ENCODE data around the gene RAB40A.
A peak's percentile ranks its signal among the peaks of the same experiment; 100 is the strongest.

The RAB40A gene

GRCh38 chrX:103554687-103555424 lies 35.6 kb upstream of the RAB40A start:
- Histone ChIP-seq H3K9me2 (replicated peaks; ENCODE audit: insufficient read depth, low read length) (no peaks in the 10 kb centered on the region), H3K27me3 (ENCODE audit: low read length) (no peaks in the 10 kb centered on the region), H3K36me3 (ENCODE audit: low read length) (no peaks in the 10 kb centered on the region), H3K9ac (ENCODE audit: low read length) (no peak overlapping the region), H2AFZ (ENCODE audit: low read depth, low read length, severe bottlenecking) (no peak overlapping the region), H3F3A (ENCODE audit: insufficient read depth) (no peaks in the 10 kb centered on the region), H4K20me1 (ENCODE audit: low read depth, low read length) (no peaks in the 10 kb centered on the region), H3K4me2 (ENCODE audit: low read depth, low read length, poor library complexity, severe bottlenecking) (peak overlapping the region; percentile 32), H3K4me3 (ENCODE audit: insufficient read depth, low read length, poor library complexity, severe bottlenecking) (no peak overlapping the region), H3K9me3 (ENCODE audit: insufficient read depth, low read length) (no peaks in the 10 kb centered on the region), H3K27ac (ENCODE audit: low read depth, low read length) (no peak overlapping the region), H3K79me2 (ENCODE audit: insufficient read depth, low read length) (no peaks in the 10 kb centered on the region)
- TF ChIP-seq EZH2phosphoT487 (conservative IDR thresholded peaks at IDR 0.05; ENCODE audit: low read length) = no peak
- TF ChIP-seq CTCF (IDR thresholded peaks at IDR 0.05; ENCODE audit: insufficient read depth, low read length, poor library complexity, severe bottlenecking) = no peak

- no peaks in the 10 kb centered on the region for H3F3A ChIP-seq (ENCODE audit: insufficient read depth)
- H3K36me3 ChIP-seq (ENCODE audit: low read length) = no peaks in the 10 kb centered on the region
- H3K9ac ChIP-seq (ENCODE audit: low read length) = no peak overlapping the region
- no peak overlapping the region for H3K4me2 ChIP-seq (ENCODE audit: low read depth, low read length, poor library complexity, severe bottlenecking)
- no peak overlapping the region for H3K27ac ChIP-seq (ENCODE audit: low read depth, low read length)
- no peaks in the 10 kb centered on the region for H3K79me2 ChIP-seq (ENCODE audit: insufficient read depth, low read length)
- no peaks in the 10 kb centered on the region for H4K20me1 ChIP-seq (ENCODE audit: low read depth, low read length)
- H3K9me3 ChIP-seq (ENCODE audit: insufficient read depth, low read length) = no peaks in the 10 kb centered on the region
- H3K9me2 ChIP-seq (replicated peaks; ENCODE audit: insufficient read depth, low read length) = no peaks in the 10 kb centered on the region
- no peak overlapping the region for H2AFZ ChIP-seq (ENCODE audit: low read depth, low read length, severe bottlenecking)
- no peak overlapping the region for H3K4me3 ChIP-seq (ENCODE audit: insufficient read depth, low read length, poor library complexity, severe bottlenecking)
- no peaks in the 10 kb centered on the region for H3K27me3 ChIP-seq (ENCODE audit: low read length)
- no peak for TF ChIP-seq EZH2phosphoT487 (conservative IDR thresholded peaks at IDR 0.05; ENCODE audit: low read length)
- no peak for TF ChIP-seq CTCF (IDR thresholded peaks at IDR 0.05; ENCODE audit: insufficient read depth, low read length, poor library complexity, severe bottlenecking)
Measured at GRCh38 chrX:103552236-103552635, 32.9 kb upstream of the RAB40A start.

GRCh38 chrX:103550415-103551051 lies 31.2 kb upstream of the RAB40A start:
- H3K36me3 ChIP-seq (ENCODE audit: low read length) = no peaks in the 10 kb centered on the region
- H3F3A ChIP-seq (ENCODE audit: insufficient read depth) = no peaks in the 10 kb centered on the region
- H3K4me3 ChIP-seq (ENCODE audit: insufficient read depth, low read length, poor library complexity, severe bottlenecking) = no peak overlapping the region
- H3K4me2 ChIP-seq (ENCODE audit: low read depth, low read length, poor library complexity, severe bottlenecking) = no peak overlapping the region
- no peaks in the 10 kb centered on the region for H3K27me3 ChIP-seq (ENCODE audit: low read length)
- no peak overlapping the region for H2AFZ ChIP-seq (ENCODE audit: low read depth, low read length, severe bottlenecking)
- H3K9me3 ChIP-seq (ENCODE audit: insufficient read depth, low read length) = no peaks in the 10 kb centered on the region
- TF ChIP-seq EZH2phosphoT487 (conservative IDR thresholded peaks at IDR 0.05; ENCODE audit: low read length) = no peak
- no peak for TF ChIP-seq CTCF (IDR thresholded peaks at IDR 0.05; ENCODE audit: insufficient read depth, low read length, poor library complexity, severe bottlenecking)
- H4K20me1 ChIP-seq (ENCODE audit: low read depth, low read length) = no peaks in the 10 kb centered on the region
- H3K9me2 ChIP-seq (replicated peaks; ENCODE audit: insufficient read depth, low read length) = no peaks in the 10 kb centered on the region
- H3K27ac ChIP-seq (ENCODE audit: low read depth, low read length) = no peak overlapping the region
- H3K79me2 ChIP-seq (ENCODE audit: insufficient read depth, low read length) = no peaks in the 10 kb centered on the region
- no peak overlapping the region for H3K9ac ChIP-seq (ENCODE audit: low read length)
